Muscle layer of duodenum (tissue), 2 donors: ENCODE data around the gene EHMT2.

Source experiments
- H3K27ac ChIP-seq: one replicate; pipeline ENCODE4 v1.7.0; 2013; ENCODE audit warnings: mild to moderate bottlenecking, low read length
- H3K27me3 ChIP-seq: one replicate; pipeline ENCODE4 v1.7.0; 2013; ENCODE audit warnings: low read depth, mild to moderate bottlenecking, control low read depth, low read length
- H3K36me3 ChIP-seq, 2 donors: one replicate each; pipeline ENCODE4 v1.7.0; 2013; ENCODE audit warnings: low read length in 2 of 2, control low read depth in 1 of 2, mild to moderate bottlenecking in 1 of 2; ENCODE audit not compliant: insufficient read depth in 2 of 2, control insufficient read depth in 1 of 2
- H3K4me1 ChIP-seq, 2 donors: one replicate each; pipeline ENCODE4 v1.7.0; 2013; ENCODE audit warnings: low read length in 2 of 2, mild to moderate bottlenecking in 2 of 2, control low read depth in 1 of 2, moderate library complexity in 1 of 2; ENCODE audit not compliant: insufficient read depth in 2 of 2, control insufficient read depth in 1 of 2
- H3K4me3 ChIP-seq, 2 donors: one replicate each; pipeline ENCODE4 v1.7.0; 2013; ENCODE audit warnings: low read length in 2 of 2, low read depth in 1 of 2, mild to moderate bottlenecking in 1 of 2
- H3K9me3 ChIP-seq, 2 donors: one replicate each; pipeline ENCODE4 v1.7.0; 2013; ENCODE audit warnings: low read length in 2 of 2, control low read depth in 1 of 2, mild to moderate bottlenecking in 1 of 2; ENCODE audit not compliant: control insufficient read depth in 1 of 2
- donor health status: healthy.

The EHMT2 gene

GRCh38 chr6:31930962-31931361 is 33.5 kb upstream of the EHMT2 start:
- H3K4me1 ChIP-seq: no peaks in the 10 kb centered on the region
- H3K27me3 ChIP-seq: no peaks in the 10 kb centered on the region
- no peaks in the 10 kb centered on the region for H3K36me3 ChIP-seq
- H3K9me3 ChIP-seq: no peaks in the 10 kb centered on the region
- no peak overlapping the region for H3K4me3 ChIP-seq
- H3K27ac ChIP-seq: no peak overlapping the region

- no peak overlapping the region for H3K27ac ChIP-seq
- no peaks in the 10 kb centered on the region for H3K27me3 ChIP-seq
- H3K36me3 ChIP-seq: no peaks in the 10 kb centered on the region
- H3K4me3 ChIP-seq: no peak overlapping the region
- no peaks in the 10 kb centered on the region for H3K4me1 ChIP-seq
- no peaks in the 10 kb centered on the region for H3K9me3 ChIP-seq
These were observed 31.1 kb upstream of the EHMT2 start for GRCh38 chr6:31928672-31928939.

GRCh38 chr6:31927863-31928671 is 30.6 kb upstream of the EHMT2 start:
- Histone ChIP-seq H3K4me3 (peak overlapping the region; percentile 9 to 49), H3K4me1 (no peaks in the 10 kb centered on the region), H3K36me3 (no peaks in the 10 kb centered on the region), H3K9me3 (no peaks in the 10 kb centered on the region), H3K27me3 (no peaks in the 10 kb centered on the region), H3K27ac (peak overlapping the region; percentile 43)

GRCh38 chr6:31927242-31927862 is 29.9 kb upstream of the EHMT2 start, which contains the start of gene C2:
Gene C2 (plus strand): TSS chr6:31927717. CDS start chr6:31927753, 36 bp downstream.
- Histone ChIP-seq H3K36me3 (no peaks in the 10 kb centered on the region), H3K27ac (peak within 1 kb of the TSS; percentile 43), H3K4me3 (peak within 1 kb of the TSS; percentile 9 to 49), H3K27me3 (no peaks in the 10 kb centered on the region), H3K9me3 (no peaks in the 10 kb centered on the region), H3K4me1 (no peaks in the 10 kb centered on the region)

GRCh38 chr6:31922942-31923341 is 25.4 kb upstream of the EHMT2 start:
- Histone ChIP-seq H3K4me3 (no peak overlapping the region), H3K4me1 (no peaks in the 10 kb centered on the region), H3K27me3 (no peaks in the 10 kb centered on the region), H3K27ac (no peak overlapping the region), H3K36me3 (no peaks in the 10 kb centered on the region), H3K9me3 (no peaks in the 10 kb centered on the region)

GRCh38 chr6:31920811-31921210 is 23.3 kb upstream of the EHMT2 start:
- Histone ChIP-seq H3K4me1 (no peaks in the 10 kb centered on the region), H3K4me3 (no peak overlapping the region), H3K9me3 (no peaks in the 10 kb centered on the region), H3K27ac (no peak overlapping the region), H3K27me3 (no peaks in the 10 kb centered on the region), H3K36me3 (no peaks in the 10 kb centered on the region)

- Histone ChIP-seq H3K4me3 (no peak overlapping the region), H3K36me3 (no peaks in the 10 kb centered on the region), H3K4me1 (no peaks in the 10 kb centered on the region), H3K27ac (no peak overlapping the region), H3K9me3 (no peaks in the 10 kb centered on the region), H3K27me3 (no peaks in the 10 kb centered on the region)
These were observed 22.3 kb upstream of the EHMT2 start for GRCh38 chr6:31919624-31920303.

- H3K9me3 ChIP-seq: no peaks in the 10 kb centered on the region
- H3K4me3 ChIP-seq: no peak overlapping the region
- H3K27ac ChIP-seq: no peak overlapping the region
These were observed 20.7 kb upstream of the EHMT2 start for GRCh38 chr6:31918069-31918720.

GRCh38 chr6:31915756-31916155 is 18.3 kb upstream of the EHMT2 start:
- Histone ChIP-seq H3K36me3 (no peaks in the 10 kb centered on the region), H3K4me3 (no peak overlapping the region), H3K9me3 (no peaks in the 10 kb centered on the region), H3K4me1 (no peaks in the 10 kb centered on the region), H3K27ac (no peak overlapping the region), H3K27me3 (no peaks in the 10 kb centered on the region)

More at GRCh38 chr6:31918069-31918720, 20.7 kb upstream of the EHMT2 start:
- Histone ChIP-seq H3K36me3 (no peaks in the 10 kb centered on the region), H3K4me1 (no peaks in the 10 kb centered on the region), H3K27me3 (no peaks in the 10 kb centered on the region)

- H3K36me3 ChIP-seq: no peaks in the 10 kb centered on the region
- no peaks in the 10 kb centered on the region for H3K9me3 ChIP-seq
- H3K27me3 ChIP-seq: no peaks in the 10 kb centered on the region
- H3K4me3 ChIP-seq: no peak overlapping the region
- H3K4me1 ChIP-seq: no peaks in the 10 kb centered on the region
- no peak overlapping the region for H3K27ac ChIP-seq
These were observed 17.9 kb upstream of the EHMT2 start for GRCh38 chr6:31915351-31915750.

- H3K36me3 ChIP-seq: no peaks in the 10 kb centered on the region
- no peaks in the 10 kb centered on the region for H3K27me3 ChIP-seq
- no peak overlapping the region for H3K27ac ChIP-seq
- H3K4me3 ChIP-seq: no peak overlapping the region
- H3K9me3 ChIP-seq: no peaks in the 10 kb centered on the region
- H3K4me1 ChIP-seq: no peaks in the 10 kb centered on the region
These were observed 14.5 kb upstream of the EHMT2 start for GRCh38 chr6:31911826-31912585.
